RWPE1 (cell line): ENCODE results near the gene PANK4.

Source experiments
- CTCF ChIA-PET: fragments of 350-600 bp; sonication (Branson Sonifier 250); formaldehyde crosslinking; extraction: SDS; loops from one replicate; lab custom pipeline; 2021; lab: Yijun Ruan, JAX
- POLR2A ChIA-PET: fragments of 400-600 bp; formaldehyde crosslinking; extraction: SDS; loops from one replicate; lab custom pipeline; 2020; ENCODE audit warnings: antibody characterized with exemption; ENCODE audit not compliant: low non-redundant PET; lab: Yijun Ruan, JAX
- DNase-seq: peaks from one replicate; pipeline ENCODE4 v3.0.0; 2012; ENCODE audit warnings: low spot score
- H3K27ac ChIP-seq: fragments of 450-650 bp; 2 replicates; pipeline ENCODE4 v1.5.1; 2017
- CTCF ChIP-seq: fragments of 450-650 bp; conservative IDR thresholded peaks from 2 replicates; pipeline ENCODE4 v1.5.1; 2017; ENCODE audit warnings: low read depth, mild to moderate bottlenecking

The PANK4 gene

GRCh38 chr1:2480236-2480985 is 46.0 kb downstream of the PANK4 start:
- POLR2A ChIA-PET, result no interaction called here
- TF ChIP-seq CTCF, result no peak
- no peak for DNase-seq
- CTCF ChIA-PET, result interaction anchor here (0.6 to 0.7 kb wide), 2 partner anchors 74 to 91 kb away, joined by 3 to 8 read pairs; no protein-coding TSS in a partner anchor
- H3K27ac ChIP-seq, result peak overlapping the region; percentile 78

- DNase-seq, result no peak
- peak overlapping the region; percentile 78 for H3K27ac ChIP-seq
- ChIA-PET POLR2A (no interaction called here), CTCF (interaction anchor here (0.5 kb wide), 1 partner anchor 9 kb away, joined by 3 read pairs; no protein-coding TSS in a partner anchor)
- TF ChIP-seq CTCF, result no peak
These were observed 46.8 kb downstream of the PANK4 start for GRCh38 chr1:2479618-2480017.

- peak overlapping the region; percentile 78 for H3K27ac ChIP-seq
- TF ChIP-seq CTCF, result no peak
- ChIA-PET POLR2A (no interaction called here), CTCF (no interaction called here)
- no peak for DNase-seq
These were observed 47.2 kb downstream of the PANK4 start for GRCh38 chr1:2479186-2479585.

- POLR2A ChIA-PET, result no interaction called here
- TF ChIP-seq CTCF, result no peak
- CTCF ChIA-PET, result interaction anchor here (0.6 kb wide), 1 partner anchor 84 kb away, joined by 4 read pairs; no protein-coding TSS in a partner anchor
- no peak for DNase-seq
- H3K27ac ChIP-seq, result peak overlapping the region; percentile 57
These were observed 48.5 kb downstream of the PANK4 start for GRCh38 chr1:2477791-2478499.

- no peak for TF ChIP-seq CTCF
- CTCF ChIA-PET, result no interaction called here
- no peak for DNase-seq
- POLR2A ChIA-PET, result no interaction called here
- H3K27ac ChIP-seq, result peak overlapping the region; percentile 57
These were observed 49.1 kb downstream of the PANK4 start for GRCh38 chr1:2477309-2477708.

GRCh38 chr1:2476061-2476999 is 50.1 kb downstream of the PANK4 start, which contains the start of gene PLCH2:
TSS of gene PLCH2 (plus strand) at chr1:2476289. CDS start at chr1:2476589, 300 bp downstream.
- ChIA-PET POLR2A (no interaction called here), CTCF (no interaction called here)
- H3K27ac ChIP-seq, result peak within 1 kb of the TSS; percentile 57
- no peak for DNase-seq
- TF ChIP-seq CTCF, result no peak
